22Rv1 (cell line): Measurements from ENCODE around the gene ABCA9.
"Not testable (repeated sequence)": the region's sequence is repeated elsewhere in the genome, so short reads cannot be mapped to it uniquely, and the experiment has no call there.

Source experiments
- H3K27ac ChIP-seq: fragments of 450-650 bp; 2 replicates; pipeline ENCODE4 v1.5.1; 2017
- ZFX ChIP-seq: fragments of 450-650 bp; IDR thresholded peaks from 2 replicates; pipeline ENCODE4 v1.6.1; 2017; ENCODE audit warnings: antibody characterized with exemption, borderline replicate concordance
- TF ChIP-seq, protein P1 (sequence below): fragments of 450-650 bp; IDR thresholded peaks from 2 replicates; pipeline ENCODE4 v1.5.1; 2017; ENCODE audit warnings: mild to moderate bottlenecking

The ABCA9 gene

DNA sequence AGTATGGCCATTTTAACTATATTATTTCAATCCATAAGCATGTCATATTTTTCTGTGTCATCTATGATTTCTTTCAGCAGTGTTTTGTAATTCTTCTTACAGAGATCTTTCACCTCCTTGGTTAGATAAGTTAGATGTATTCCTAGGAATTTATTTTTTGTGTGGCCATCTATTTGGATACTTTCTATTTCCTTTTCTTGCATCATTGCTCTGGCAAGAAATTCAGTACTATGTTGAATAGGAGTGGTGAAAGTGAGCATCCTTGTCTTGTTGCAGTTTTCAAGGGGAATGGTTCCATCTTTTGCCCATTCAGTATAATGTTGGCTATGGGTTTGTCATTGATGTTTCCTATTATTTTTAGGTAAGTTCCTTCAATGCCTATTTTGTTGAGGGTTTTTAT is 15.1 kb upstream of the ABCA9 start:
- H3K27ac ChIP-seq = no peak overlapping the region
- TF ChIP-seq, protein P1, sequence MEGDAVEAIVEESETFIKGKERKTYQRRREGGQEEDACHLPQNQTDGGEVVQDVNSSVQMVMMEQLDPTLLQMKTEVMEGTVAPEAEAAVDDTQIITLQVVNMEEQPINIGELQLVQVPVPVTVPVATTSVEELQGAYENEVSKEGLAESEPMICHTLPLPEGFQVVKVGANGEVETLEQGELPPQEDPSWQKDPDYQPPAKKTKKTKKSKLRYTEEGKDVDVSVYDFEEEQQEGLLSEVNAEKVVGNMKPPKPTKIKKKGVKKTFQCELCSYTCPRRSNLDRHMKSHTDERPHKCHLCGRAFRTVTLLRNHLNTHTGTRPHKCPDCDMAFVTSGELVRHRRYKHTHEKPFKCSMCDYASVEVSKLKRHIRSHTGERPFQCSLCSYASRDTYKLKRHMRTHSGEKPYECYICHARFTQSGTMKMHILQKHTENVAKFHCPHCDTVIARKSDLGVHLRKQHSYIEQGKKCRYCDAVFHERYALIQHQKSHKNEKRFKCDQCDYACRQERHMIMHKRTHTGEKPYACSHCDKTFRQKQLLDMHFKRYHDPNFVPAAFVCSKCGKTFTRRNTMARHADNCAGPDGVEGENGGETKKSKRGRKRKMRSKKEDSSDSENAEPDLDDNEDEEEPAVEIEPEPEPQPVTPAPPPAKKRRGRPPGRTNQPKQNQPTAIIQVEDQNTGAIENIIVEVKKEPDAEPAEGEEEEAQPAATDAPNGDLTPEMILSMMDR = no peak
- no peak for TF ChIP-seq ZFX

DNA sequence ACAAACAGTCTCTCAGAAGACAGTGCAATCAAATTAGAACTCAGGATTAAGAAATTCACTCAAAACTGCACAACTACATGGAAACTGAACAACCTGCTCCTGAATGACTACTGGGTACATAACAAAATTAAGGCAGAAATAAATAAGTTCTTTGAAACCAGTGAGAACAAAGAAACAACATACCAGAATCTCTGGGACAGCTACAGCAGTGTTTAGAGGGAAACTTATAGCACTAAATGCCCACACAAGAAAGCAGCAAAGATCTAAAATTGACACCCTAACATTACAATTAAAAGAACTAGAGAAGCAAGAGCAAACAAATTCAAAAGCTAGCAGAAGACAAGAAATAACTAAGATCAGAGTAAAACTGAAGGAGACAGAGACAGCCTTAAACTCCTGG is 12.7 kb upstream of the ABCA9 start:
- H3K27ac ChIP-seq = not testable (repeated sequence)

DNA sequence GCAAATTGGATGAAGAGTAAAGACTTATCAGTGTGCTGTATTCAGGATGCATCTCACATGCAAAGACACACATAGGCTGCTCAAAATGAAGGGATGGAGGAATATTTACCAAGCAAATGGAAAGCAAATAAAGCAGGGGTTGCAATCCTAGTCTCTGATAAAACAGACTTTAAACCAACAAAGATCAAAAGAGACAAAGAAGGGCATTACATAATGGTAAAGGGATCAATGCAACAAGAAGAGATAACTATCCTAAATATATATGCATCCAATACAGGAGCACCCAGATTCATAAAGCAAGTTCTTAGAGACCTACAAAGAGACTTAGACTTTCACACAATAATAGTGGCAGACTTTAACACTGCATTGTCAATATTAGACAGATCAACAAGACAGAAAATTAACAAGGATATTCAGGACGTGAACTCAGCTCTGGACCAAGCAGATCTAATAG is 12.1 kb upstream of the ABCA9 start:
- H3K27ac ChIP-seq = not testable (repeated sequence)

DNA sequence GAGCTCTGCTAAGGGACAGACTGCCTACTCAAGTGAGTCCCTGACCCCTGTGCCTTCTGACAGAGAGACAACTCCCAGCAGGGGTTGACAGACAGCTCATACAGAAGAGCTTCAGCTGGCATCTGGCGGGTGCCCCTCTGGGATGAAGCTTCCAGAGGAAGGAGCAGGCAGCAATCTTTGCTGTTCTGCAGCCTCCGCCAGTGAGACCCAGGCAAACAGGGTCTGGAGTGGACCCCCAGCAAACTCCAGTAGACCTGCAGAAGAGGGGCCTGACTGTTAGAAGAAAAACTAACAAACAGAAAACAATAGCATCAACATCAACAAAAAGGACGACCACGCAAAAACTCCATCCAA is 10.5 kb upstream of the ABCA9 start:
- H3K27ac ChIP-seq = not testable (repeated sequence)

DNA sequence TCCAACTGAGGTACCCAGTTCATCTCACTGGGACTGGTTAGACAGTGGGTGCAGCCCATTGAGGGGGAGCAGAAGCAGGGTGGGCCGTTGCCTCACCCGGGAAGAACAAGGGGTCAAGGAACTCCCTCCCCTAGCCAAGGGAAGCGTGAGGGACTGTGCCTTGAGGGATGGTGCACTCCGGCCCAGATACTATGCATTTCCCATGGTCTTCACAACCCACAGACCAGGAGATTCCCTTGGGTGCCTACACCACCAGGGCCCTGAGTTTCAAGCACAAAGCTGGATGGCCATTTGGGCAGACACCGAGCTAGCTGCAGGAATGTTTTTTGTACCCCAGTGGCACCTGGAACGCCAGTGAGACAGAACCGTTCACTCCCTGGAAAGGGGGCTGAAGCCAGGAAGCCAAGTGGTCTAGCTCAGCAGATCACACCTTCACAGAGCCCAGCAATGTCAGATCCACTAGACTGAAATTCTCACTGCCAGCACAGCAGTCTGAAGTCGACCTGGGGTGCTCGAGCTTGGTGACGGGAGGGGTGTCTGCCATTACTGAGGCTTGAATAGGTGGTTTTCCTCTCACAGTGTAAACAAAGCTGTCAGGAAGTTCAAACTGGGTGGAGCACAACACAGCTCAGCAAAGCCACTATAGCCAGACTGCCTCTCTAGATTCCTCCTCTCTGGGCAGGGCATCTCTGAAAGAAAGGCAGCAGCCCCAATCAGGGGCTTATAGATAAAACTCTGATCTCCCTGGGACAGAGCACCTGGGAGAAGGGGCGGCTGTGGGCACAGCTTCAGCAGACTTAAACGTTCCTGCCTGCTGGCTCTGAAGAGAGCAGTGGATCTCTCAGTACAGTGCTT is 9.9 kb upstream of the ABCA9 start:
- H3K27ac ChIP-seq = not testable (repeated sequence)

DNA sequence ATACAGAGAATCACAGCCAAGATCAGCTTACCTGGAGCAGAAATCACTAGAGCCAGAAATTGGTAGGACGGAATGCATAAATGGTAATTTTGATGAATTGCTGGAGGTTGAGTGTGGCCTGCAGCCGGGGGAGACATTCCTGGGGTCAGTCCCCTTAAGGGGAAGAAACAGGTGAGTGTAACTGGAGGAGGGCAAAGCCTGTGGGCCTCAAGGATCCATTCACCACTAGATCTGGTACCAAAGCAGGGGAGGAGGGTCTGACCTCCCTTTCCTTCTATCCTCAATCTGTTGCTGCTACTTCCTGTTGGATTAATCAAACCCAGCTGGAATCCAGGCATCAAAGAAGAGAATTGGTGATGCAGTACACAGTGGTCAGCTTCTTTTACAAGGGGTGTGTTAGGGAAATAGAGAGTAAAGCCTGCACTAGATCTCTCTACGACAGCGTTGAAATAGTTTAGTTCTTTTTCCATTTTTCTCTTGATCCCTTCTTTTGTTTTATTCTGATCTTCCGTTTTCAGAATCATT is 8.6 kb upstream of the ABCA9 start:
- TF ChIP-seq, protein P1 = no peak
- TF ChIP-seq ZFX = no peak
- H3K27ac ChIP-seq = no peak overlapping the region

DNA sequence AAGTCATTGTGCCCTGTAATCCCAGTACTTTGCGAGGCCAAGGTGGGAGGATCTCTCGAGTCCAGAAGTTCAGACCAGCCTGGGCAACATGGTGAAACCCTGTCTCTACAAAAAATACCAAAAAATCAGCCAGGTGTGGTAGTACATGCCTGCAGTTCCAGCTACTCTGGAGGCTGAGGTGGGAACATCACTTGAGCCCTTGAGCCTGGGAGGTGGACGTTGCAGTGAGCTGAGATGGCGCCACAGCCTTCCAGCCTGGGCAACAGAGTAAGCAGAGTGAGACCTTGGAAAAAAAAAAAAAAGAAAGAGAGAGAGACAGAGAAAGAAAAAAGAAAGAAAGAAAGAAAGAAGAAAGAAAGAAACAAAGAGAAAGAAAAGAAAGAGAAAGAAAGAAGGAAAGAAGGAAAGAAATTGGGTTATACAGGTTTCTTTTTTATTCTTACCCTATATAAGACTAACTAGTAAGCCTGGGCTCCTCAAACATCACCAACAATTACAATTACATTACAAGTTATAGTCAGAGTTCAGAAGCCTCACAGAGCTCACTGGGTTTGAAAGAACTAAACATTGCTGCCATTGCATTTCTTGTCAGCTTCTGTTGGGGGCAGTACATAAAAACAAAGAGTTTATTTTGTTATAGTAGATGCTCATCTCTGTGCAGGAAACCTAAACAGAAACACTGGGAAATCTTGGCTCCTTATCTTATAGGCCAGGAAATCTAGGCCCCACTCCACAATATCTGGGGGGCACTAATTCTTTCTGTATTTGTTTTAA is 6.7 kb upstream of the ABCA9 start:
- TF ChIP-seq ZFX = no peak
- TF ChIP-seq, protein P1 = no peak
- no peak overlapping the region for H3K27ac ChIP-seq

DNA sequence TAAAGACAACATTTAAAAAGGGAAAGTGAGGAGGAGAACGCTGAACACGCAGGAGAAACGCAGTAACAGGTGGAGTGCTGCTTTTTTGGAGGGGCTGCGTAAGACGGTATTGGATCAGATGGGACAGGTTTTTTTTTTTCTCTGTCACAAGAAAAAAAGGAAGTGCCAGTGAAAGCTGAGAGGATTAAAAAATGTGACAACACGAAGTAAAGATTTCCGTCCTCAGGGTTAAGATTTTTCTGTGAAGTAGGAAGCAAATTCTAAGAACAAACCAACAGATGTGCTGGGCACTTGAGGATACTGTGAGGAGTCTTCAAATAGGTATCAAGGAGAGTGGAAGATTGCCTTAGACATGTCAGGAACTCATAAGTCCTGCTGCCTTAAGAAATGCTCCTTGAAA is 5.8 kb upstream of the ABCA9 start:
- H3K27ac ChIP-seq = no peak overlapping the region
- no peak for TF ChIP-seq ZFX
- TF ChIP-seq, protein P1 = no peak

DNA sequence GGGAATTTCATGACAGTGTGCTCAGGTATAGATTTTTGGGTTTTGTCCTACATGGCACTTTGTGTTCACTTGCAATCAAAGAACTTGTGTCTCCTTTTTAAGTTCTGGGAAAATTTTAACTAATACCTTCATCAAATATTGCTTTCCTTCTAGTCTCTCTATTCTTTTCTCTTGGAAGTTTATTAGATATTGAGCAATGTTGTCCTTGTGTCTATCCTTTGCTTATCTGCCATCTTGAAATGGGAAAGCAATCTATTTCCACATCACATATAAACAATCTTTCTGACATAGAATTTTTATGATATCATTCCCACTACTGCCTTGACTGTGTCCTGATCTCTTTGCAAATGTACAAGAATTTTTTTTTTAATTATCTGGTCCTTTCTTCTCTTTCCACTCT is 4.4 kb upstream of the ABCA9 start:
- H3K27ac ChIP-seq = no peak overlapping the region
- TF ChIP-seq, protein P1 = no peak
- no peak for TF ChIP-seq ZFX
